H1 (cell line): ENCODE measurements around the gene HDLBP. TPM values are rescaled to one million over a fixed set of nuclear protein-coding genes. Genes with fewer than 3 reads are reported as not detected.

Source experiments
- CTCF ChIA-PET: fragments of 300-600 bp; sonication (Branson Sonifier 250); formaldehyde crosslinking; loops from one replicate; lab custom pipeline; 2021; ENCODE audit not compliant: partially characterized antibody; lab: Charles Lee
- POLR2A ChIA-PET: fragments of 300-600 bp; sonication (Branson Sonifier 250); formaldehyde crosslinking; loops from one replicate; lab custom pipeline; 2021; ENCODE audit warnings: inconsistent platforms; ENCODE audit not compliant: partially characterized antibody; lab: Charles Lee
- DNase-seq, 2 experiments: peaks; one replicate each; pipeline versions ENCODE4 v3.0.0 to v3.0.0-alpha.2; 2010 to 2022; ENCODE audit warnings: low spot score in 2 of 2, low read depth in 1 of 2, mixed read lengths in 1 of 2
- FAIRE-seq: peaks from 2 replicates; lab custom pipeline; 2011; peaks lifted over from hg19 to GRCh38; lab: Jason Lieb, UNC
- H2AFZ ChIP-seq: 2 replicates; pipeline ENCODE4 v1.8.1; 2012; ENCODE audit warnings: low read length, inconsistent platforms
- H2AK5ac ChIP-seq: 2 replicates; pipeline ENCODE4 v1.6.1; 2013; ENCODE audit warnings: low read depth, low read length
- H2BK120ac ChIP-seq: replicated peaks from 2 replicates; pipeline ENCODE3; 2013; ENCODE audit warnings: low read depth, low read length, inconsistent platforms
- H2BK12ac ChIP-seq: 2 replicates; pipeline ENCODE4 v1.6.1; 2013; ENCODE audit warnings: low read depth, low read length
- H2BK15ac ChIP-seq: 2 replicates; pipeline ENCODE4 v1.6.1; 2013; ENCODE audit warnings: low read length
- H2BK20ac ChIP-seq: 2 replicates; pipeline ENCODE4 v1.6.1; 2013; ENCODE audit warnings: low read length
- H2BK5ac ChIP-seq: 2 replicates; pipeline ENCODE4 v1.6.1; 2013; ENCODE audit warnings: low read depth, low read length
- H3K14ac ChIP-seq: 2 replicates; pipeline ENCODE4 v1.6.1; 2013; ENCODE audit warnings: inconsistent platforms; ENCODE audit not compliant: insufficient read length
- H3K18ac ChIP-seq: 2 replicates; pipeline ENCODE4 v1.6.1; 2013; ENCODE audit warnings: low read length; ENCODE audit errors: extremely low read depth
- H3K23ac ChIP-seq: 2 replicates; pipeline ENCODE4 v1.6.1; 2013; ENCODE audit warnings: inconsistent platforms; ENCODE audit not compliant: insufficient read length
- H3K23me2 ChIP-seq: 2 replicates; pipeline ENCODE4 v1.6.1; 2013; ENCODE audit warnings: low read depth, low read length
- H3K27ac ChIP-seq: 2 replicates; pipeline ENCODE4 v1.6.1; 2011; ENCODE audit warnings: low read depth, low read length, inconsistent platforms
- H3K27me3 ChIP-seq, 4 experiments: replicated peaks in 1 of 4; 1 replicate in 1 of 4; 2 replicates in 3 of 4; pipeline versions ENCODE4 v1.6.1 to v1.8.1; 2011 to 2013; ENCODE audit warnings: low read length in 3 of 4, mild to moderate bottlenecking in 3 of 4, inconsistent platforms in 2 of 4, mixed read lengths in 2 of 4, moderate library complexity in 1 of 4; ENCODE audit not compliant: control insufficient read depth in 3 of 4, insufficient read depth in 3 of 4; ENCODE audit errors: extremely low read depth in 1 of 4
- H3K36me3 ChIP-seq, 4 experiments: 2 replicates each; pipeline versions ENCODE4 v1.6.1 to v1.8.1; 2011 to 2013; ENCODE audit warnings: mild to moderate bottlenecking in 4 of 4, low read length in 3 of 4, moderate library complexity in 2 of 4, control low read depth in 1 of 4, inconsistent platforms in 1 of 4; ENCODE audit not compliant: insufficient read depth in 4 of 4, control insufficient read depth in 2 of 4
- H3K4ac ChIP-seq: replicated peaks from 2 replicates; pipeline ENCODE3; 2013; ENCODE audit warnings: low read length, low read depth, mixed read lengths, inconsistent platforms; ENCODE audit not compliant: insufficient read length
- H3K4me1 ChIP-seq, 4 experiments: replicated peaks in 1 of 4; 1 replicate in 1 of 4; 2 replicates in 3 of 4; pipeline versions ENCODE4 v1.6.1 to v1.8.1; 2011 to 2013; ENCODE audit warnings: low read length in 3 of 4, inconsistent platforms in 2 of 4, mixed read lengths in 1 of 4; ENCODE audit not compliant: insufficient read depth in 4 of 4, control insufficient read depth in 3 of 4
- H3K4me2 ChIP-seq, 2 experiments: 2 replicates each; pipeline versions ENCODE4 v1.6.1 to v1.8.1; 2011 to 2013; ENCODE audit warnings: low read depth in 2 of 2, low read length in 2 of 2, control low read depth in 1 of 2, inconsistent platforms in 1 of 2, mild to moderate bottlenecking in 1 of 2; ENCODE audit not compliant: insufficient read depth in 1 of 2
- H3K4me3 ChIP-seq, 4 experiments: fragments of 200-600, 300-600 bp in 1 of 4; sonication (generic), shearing (Covaris generic), sonication (Bioruptor Twin) in 1 of 4; 2 replicates each; pipeline versions ENCODE4 v1.5.1 to v1.8.1; 2011 to 2016; ENCODE audit warnings: low read length in 4 of 4, low read depth in 3 of 4, control low read depth in 2 of 4, inconsistent platforms in 2 of 4, mild to moderate bottlenecking in 2 of 4, mixed read lengths in 1 of 4, moderate library complexity in 1 of 4; ENCODE audit not compliant: insufficient read depth in 2 of 4; ENCODE audit errors: extremely low read depth in 1 of 4
- H3K56ac ChIP-seq: replicated peaks from 2 replicates; pipeline ENCODE3; 2013; ENCODE audit warnings: low read depth, mild to moderate bottlenecking, mixed read lengths, low read length, inconsistent platforms; ENCODE audit not compliant: insufficient read length
- H3K79me1 ChIP-seq: 2 replicates; pipeline ENCODE4 v1.6.1; 2013; ENCODE audit warnings: low read depth, low read length, control low read depth
- H3K79me2 ChIP-seq, 2 experiments: 2 replicates each; pipeline versions ENCODE4 v1.6.1 to v1.8.1; 2012 to 2013; ENCODE audit warnings: low read length in 2 of 2, mild to moderate bottlenecking in 2 of 2, inconsistent platforms in 1 of 2; ENCODE audit not compliant: insufficient read depth in 2 of 2, control insufficient read depth in 1 of 2
- H3K9ac ChIP-seq, 4 experiments: replicated peaks in 1 of 4; 1 replicate in 1 of 4; 2 replicates in 3 of 4; pipeline versions ENCODE4 v1.6.1 to v1.8.1; 2011 to 2013; ENCODE audit warnings: low read depth in 3 of 4, low read length in 3 of 4, control low read depth in 2 of 4, mild to moderate bottlenecking in 2 of 4, moderate library complexity in 2 of 4, inconsistent platforms in 1 of 4; ENCODE audit errors: extremely low read depth in 1 of 4
- H3K9me3 ChIP-seq, 2 experiments: 2 replicates each; pipeline versions ENCODE4 v1.6.1 to v1.8.1; 2012 to 2013; ENCODE audit warnings: mild to moderate bottlenecking in 2 of 2, moderate library complexity in 2 of 2, control low read depth in 1 of 2, inconsistent platforms in 1 of 2, low read depth in 1 of 2, low read length in 1 of 2, mixed read lengths in 1 of 2; ENCODE audit not compliant: insufficient read depth in 2 of 2
- H4K20me1 ChIP-seq, 2 experiments: replicated peaks in 1 of 2; 2 replicates each; pipeline versions ENCODE3 to v1.8.1; 2011 to 2013; ENCODE audit warnings: inconsistent platforms in 2 of 2, low read length in 2 of 2, mild to moderate bottlenecking in 1 of 2; ENCODE audit not compliant: insufficient read depth in 2 of 2, control insufficient read depth in 1 of 2
- H4K5ac ChIP-seq: 2 replicates; pipeline ENCODE4 v1.6.1; 2013; ENCODE audit warnings: low read length, low read depth, mixed read lengths, inconsistent platforms; ENCODE audit not compliant: insufficient read length
- H4K8ac ChIP-seq: 2 replicates; pipeline ENCODE4 v1.8.0; 2013; ENCODE audit warnings: mild to moderate bottlenecking, moderate library complexity, low read length, inconsistent platforms; ENCODE audit not compliant: insufficient read depth; ENCODE audit errors: extremely low read depth
- H4K91ac ChIP-seq: replicated peaks from 2 replicates; pipeline ENCODE3; 2013; ENCODE audit warnings: low read length, mixed read lengths, inconsistent platforms; ENCODE audit not compliant: insufficient read length
- ASH2L ChIP-seq: fragments of 200-600, 300-600 bp; sonication (generic); IDR thresholded peaks from one replicate; pipeline ENCODE4 v1.7.1; 2017; ENCODE audit warnings: low read length
- CEBPB ChIP-seq: IDR thresholded peaks from 2 replicates; pipeline ENCODE4 v1.6.1; 2012; ENCODE audit warnings: low read depth, low read length
- CREB1 ChIP-seq: IDR thresholded peaks from 2 replicates; pipeline ENCODE4 v1.6.1; 2012; ENCODE audit warnings: inconsistent platforms
- JUND ChIP-seq: IDR thresholded peaks from 2 replicates; pipeline ENCODE4 v1.6.1; 2011; ENCODE audit warnings: mild to moderate bottlenecking, improper control_type of control experiment, low read length
- MAFK ChIP-seq: IDR thresholded peaks from 2 replicates; pipeline ENCODE4 v1.6.1; 2012; ENCODE audit warnings: low read depth, mild to moderate bottlenecking, improper control_type of control experiment, low read length
- MAX ChIP-seq: IDR thresholded peaks from 2 replicates; pipeline ENCODE4 v1.6.1; 2012; ENCODE audit warnings: inconsistent platforms
- POLR2A ChIP-seq, 2 experiments: IDR thresholded peaks; 1 replicate in 1 of 2; 2 replicates in 1 of 2; pipeline ENCODE4 v1.6.1; 2011; ENCODE audit warnings: low read depth in 2 of 2, low read length in 2 of 2, mild to moderate bottlenecking in 2 of 2; ENCODE audit errors: control extremely low read depth in 1 of 2
- POU5F1 ChIP-seq: IDR thresholded peaks from 2 replicates; pipeline ENCODE4 v1.6.1; 2011; ENCODE audit warnings: low read depth, mild to moderate bottlenecking, low read length, moderate library complexity
- RAD21 ChIP-seq, 2 experiments: IDR thresholded peaks in 1 of 2; conservative IDR thresholded peaks in 1 of 2; 2 replicates each; pipeline ENCODE4 v1.6.1; 2011; ENCODE audit warnings: low read depth in 2 of 2, low read length in 2 of 2, improper control_type of control experiment in 1 of 2, inconsistent platforms in 1 of 2, mild to moderate bottlenecking in 1 of 2, moderate library complexity in 1 of 2
- SIN3A ChIP-seq, 2 experiments: IDR thresholded peaks in 1 of 2; conservative IDR thresholded peaks in 1 of 2; 2 replicates each; pipeline ENCODE4 v1.6.1; 2011 to 2012; ENCODE audit warnings: low read length in 2 of 2, improper control_type of control experiment in 1 of 2, low read depth in 1 of 2, mild to moderate bottlenecking in 1 of 2
- WGBS, 2 experiments: shearing (Covaris generic) in 1 of 2; methylation state at CpG; one replicate each; pipeline versions ENCODE4 v1.1.6 to v1.1.7; 2013 to 2015; ENCODE audit warnings: low lambda C conversion rate in 2 of 2, mixed read lengths in 2 of 2, inconsistent platforms in 1 of 2, low coverage in 1 of 2, missing lambda C conversion rate in 1 of 2; ENCODE audit not compliant: insufficient replicate concordance in 2 of 2, insufficient coverage in 1 of 2, insufficient read length in 1 of 2; ENCODE audit errors: extremely low coverage in 1 of 2, missing lambda C conversion rate in 1 of 2; 5-methylcytosine and 5-hydroxymethylcytosine counted together
- polyA plus RNA-seq, 7 experiments: library from polyadenylated mRNA; depleted of rRNA in 3 of 7; stranded (reverse) in 5 of 7; unstranded in 2 of 7; fragments of >200 nt in 5 of 7; fragments of 200-250 nt in 2 of 7; gene quantifications; 1 replicate in 5 of 7; 2 replicates in 1 of 7; 4 replicates in 1 of 7; pipeline versions ENCODE4 v1.2.1 to v1.2.3, GENCODE V29; 2011 to 2013; ENCODE audit warnings: missing spikeins in 2 of 7, mixed read lengths in 2 of 7
- total RNA-seq: library from RNA; stranded (reverse); fragmentation: NEBNext Ultra II Directional; extraction: Animal tissue kit (Norgen Biotek cat#: 25700); gene quantifications from 2 replicates; pipeline ENCODE4 v1.2.1, GENCODE V29; 2021

HDLBP gene
- total and polyA plus RNA-seq, 2 of the 8 experiments (the other 6 are each of a cell fraction or from before 2014, with no cell fraction given) = 185 to 360 TPM

- DNase-seq = no peak
- Histone ChIP-seq H3K4me2 (no peak overlapping the region), H3K4me1 (peaks cover 0 to 4% (median 0%) of the 10 kb centered on the region in 4 experiments; a peak in 2 of 7 replicates), H2BK120ac (no peak overlapping the region), H2AK5ac (no peak overlapping the region)
- 89% methylated on average over 20 of the region's 23 CpGs; no CpG with 5 or more reads in 1 of the 2 experiments for WGBS, 2 experiments
- TF ChIP-seq CREB1 (no peak), RAD21 (IDR thresholded peaks at IDR 0.05 in 1 of 2, conservative IDR thresholded peaks at IDR 0.05 in 1 of 2; ENCODE audit: low read depth in 2 of 2, low read length in 2 of 2) (no peak), MAX (peak; percentile 24; the same call in 1 of the 2 replicates), POU5F1 (no peak), CEBPB (no peak), ASH2L (no peak), MAFK (no peak), POLR2A (IDR thresholded peaks at IDR 0.05; ENCODE audit: control extremely low read depth in 1 of 2, low read depth in 2 of 2, low read length in 2 of 2) (0 out of 3 replicates have a peak, but pooled peaks of 1 of the 2 experiments have one; percentile 37), JUND (no peak), SIN3A (conservative IDR thresholded peaks at IDR 0.05 in 1 of 2, IDR thresholded peaks at IDR 0.05 in 1 of 2; ENCODE audit: low read depth in 1 of 2, low read length in 2 of 2) (no peak)
- TF ChIP-seq, all 59 proteins: peak for 2
- ChIA-PET POLR2A (interaction anchor here (0.6 to 1.1 kb wide), 2 partner anchors 15 to 88 kb away, joined by 3 read pairs; no protein-coding TSS in a partner anchor), CTCF (interaction anchor here (0.6 to 0.8 kb wide), 2 partner anchors 38 to 41 kb away, joined by 3 to 4 read pairs; no protein-coding TSS in a partner anchor)
- Histone ChIP-seq H3K27ac (no peak overlapping the region), H2BK20ac (no peak overlapping the region), H3K27me3 (no peaks in the 10 kb centered on the region), H3K4me3 (no peak overlapping the region), H3K36me3 (peaks cover 2 to 5% (median 3%) of the 10 kb centered on the region in 4 experiments; a peak in 4 of 8 replicates), H3K79me2 (no peaks in the 10 kb centered on the region; a peak in 2 of 4 replicates), H3K23me2 (peaks cover 3% of the 10 kb centered on the region; the same call in 1 of the 2 replicates), H3K18ac (no peak overlapping the region), H4K20me1 (peaks cover 12 to 16% of the 10 kb centered on the region in 2 experiments), H2BK5ac (no peak overlapping the region; the same call in 1 of the 2 replicates), H2BK12ac (no peak overlapping the region), H3K23ac (no peak overlapping the region), H3K14ac (no peak overlapping the region), H3K9ac (no peak overlapping the region), H2AFZ (no peak overlapping the region), H4K8ac (peak overlapping the region; percentile 58; the same call in 1 of the 2 replicates), H4K91ac (no peak overlapping the region), H4K5ac (no peak overlapping the region), H3K79me1 (no peaks in the 10 kb centered on the region; the same call in 1 of the 2 replicates), H3K56ac (no peak overlapping the region), H3K4ac (no peak overlapping the region), H2BK15ac (no peak overlapping the region), H3K9me3 (no peaks in the 10 kb centered on the region)
- FAIRE-seq = no peak
These were observed 92.1 kb downstream of the HDLBP start for GRCh38 chr2:241223211-241224017.
